GM12878 (cell line): ENCODE results near the gene OLAH. TPM values are rescaled to one million over a fixed set of nuclear protein-coding genes. Genes with fewer than 3 reads are reported as not detected.

ENCODE experiments used
- ATAC-seq: fragments of 200-7000 bp; cut with Tn5 transposase; 3 replicates; pipeline ENCODE4 v1.9.1; 2020; ENCODE audit warnings: mild to moderate bottlenecking, moderate library complexity
- BruUV-seq: library from RNA; stranded (reverse); fragments of 400-500 nt; replicated peaks from 2 replicates; lab custom pipeline; 2021; lab: Mats Ljungman, UMichigan
- CTCF ChIA-PET: fragments of 300-600 bp; sonication (Branson Sonifier 250); formaldehyde crosslinking; extraction: SDS; loops from one replicate; lab custom pipeline; 2021; ENCODE audit warnings: inconsistent platforms; lab: Yijun Ruan, JAX
- POLR2A ChIA-PET: fragments of 350-600 bp; formaldehyde crosslinking; extraction: SDS; loops from one replicate; lab custom pipeline; 2021; ENCODE audit warnings: inconsistent platforms; lab: Charles Lee
- RAD21 ChIA-PET: fragments of 300-600 bp; sonication (Branson Sonifier 250); formaldehyde crosslinking; loops from one replicate; lab custom pipeline; 2023; ENCODE audit warnings: antibody characterized with exemption; ENCODE audit not compliant: unreplicated experiment; lab: Charles Lee
- SMC1A ChIA-PET: fragments of 300-600 bp; sonication (Branson Sonifier 250); formaldehyde crosslinking; loops from one replicate; lab custom pipeline; 2023; ENCODE audit not compliant: unreplicated experiment, uncharacterized antibody; lab: Charles Lee
- DNase-seq: peaks from one replicate; pipeline ENCODE4 v3.0.0-alpha.2; 2011; ENCODE audit warnings: low read depth, low spot score
- FAIRE-seq: peaks from 3 replicates; lab custom pipeline; 2011; peaks lifted over from hg19 to GRCh38; lab: Jason Lieb, UNC
- H2AFZ ChIP-seq: 2 replicates; pipeline ENCODE4 v1.6.0; 2011; ENCODE audit warnings: low read depth, low read length, control low read depth; ENCODE audit not compliant: control insufficient read depth
- H3K27ac ChIP-seq: 2 replicates; pipeline ENCODE4 v1.5.1; 2011; ENCODE audit warnings: control low read depth; ENCODE audit not compliant: control insufficient read depth, insufficient read depth
- H3K27me3 ChIP-seq, 2 experiments: replicated peaks in 1 of 2; 2 replicates each; pipeline versions ENCODE4 v1.6.0 to v1.6.1; 2011; ENCODE audit warnings: low read length in 1 of 2; ENCODE audit not compliant: control insufficient read depth in 2 of 2, insufficient read depth in 2 of 2
- H3K36me3 ChIP-seq, 2 experiments: 2 replicates each; pipeline ENCODE4 v1.5.1; 2011; ENCODE audit warnings: low read length in 1 of 2; ENCODE audit not compliant: control insufficient read depth in 2 of 2, insufficient read depth in 2 of 2
- H3K4me1 ChIP-seq: 2 replicates; pipeline ENCODE4 v1.6.1; 2011; ENCODE audit warnings: mild to moderate bottlenecking, low read length, moderate library complexity, mixed read lengths; ENCODE audit not compliant: control insufficient read depth, insufficient read depth
- H3K4me2 ChIP-seq: 2 replicates; pipeline ENCODE4 v1.6.0; 2011; ENCODE audit warnings: control low read depth; ENCODE audit not compliant: control insufficient read depth, insufficient read depth
- H3K4me3 ChIP-seq: fragments of 200-600 bp; sonication (generic); 2 replicates; pipeline ENCODE4 v1.5.1; 2016
- H3K79me2 ChIP-seq: 2 replicates; pipeline ENCODE4 v1.6.0; 2011; ENCODE audit warnings: low read length; ENCODE audit not compliant: control insufficient read depth, insufficient read depth
- H3K9ac ChIP-seq: 2 replicates; pipeline ENCODE4 v1.8.0; 2011; ENCODE audit warnings: low read length, control low read depth, mixed read lengths; ENCODE audit not compliant: control insufficient read depth, insufficient read depth
- H3K9me3 ChIP-seq: replicated peaks from 3 replicates; pipeline ENCODE4 v1.5.1; 2011; ENCODE audit warnings: mild to moderate bottlenecking, low read length; ENCODE audit not compliant: control insufficient read depth, insufficient read depth
- H4K20me1 ChIP-seq: 2 replicates; pipeline ENCODE4 v1.6.0; 2011; ENCODE audit not compliant: control insufficient read depth, insufficient read depth
- BACH1 ChIP-seq: fragments of 450-650 bp; IDR thresholded peaks from 2 replicates; pipeline ENCODE4 v1.6.1; 2017; ENCODE audit warnings: mild to moderate bottlenecking, borderline replicate concordance
- CHD2 ChIP-seq: IDR thresholded peaks from 2 replicates; pipeline ENCODE4 v1.6.1; 2011; ENCODE audit warnings: low read depth, low read length, improper control_type of control experiment, borderline replicate concordance
- FOXM1 ChIP-seq: IDR thresholded peaks from 2 replicates; pipeline ENCODE4 v1.6.1; 2012; ENCODE audit warnings: low read depth, mild to moderate bottlenecking, inconsistent platforms, low read length, moderate library complexity
- RUNX3 ChIP-seq: IDR thresholded peaks from 2 replicates; pipeline ENCODE4 v1.6.1; 2012; ENCODE audit warnings: low read length, inconsistent platforms
- SPI1 ChIP-seq: IDR thresholded peaks from 2 replicates; pipeline ENCODE4 v1.6.1; 2011; ENCODE audit warnings: low read depth, mild to moderate bottlenecking, low read length, moderate library complexity, borderline replicate concordance; ENCODE audit not compliant: insufficient read depth
- TAF1 ChIP-seq: IDR thresholded peaks from 2 replicates; pipeline ENCODE4 v1.6.1; 2011; ENCODE audit warnings: mild to moderate bottlenecking, low read depth, low read length, borderline replicate concordance
- TARDBP ChIP-seq: IDR thresholded peaks from 2 replicates; pipeline ENCODE4 v1.6.1; 2016; ENCODE audit warnings: borderline replicate concordance
- WGBS: methylation state at CpG from one replicate; pipeline ENCODE4 v1.1.6; 2016; ENCODE audit warnings: low lambda C conversion rate; ENCODE audit not compliant: insufficient replicate concordance, insufficient coverage; ENCODE audit errors: missing lambda C conversion rate; 5-methylcytosine and 5-hydroxymethylcytosine counted together
- in situ Hi-C: fragments of 300-500 bp; cut with MboI; formaldehyde crosslinking; loops from 9 replicates; pipeline ENCODE4 v1.14.3; 2018; ENCODE audit warnings: mixed read lengths
- intact Hi-C: fragments of 100-400 bp; cut with micrococcal nuclease; formaldehyde crosslinking; loops from one replicate; pipeline ENCODE4 v1.14.2; 2022; ENCODE audit not compliant: unreplicated experiment
- polyA plus RNA-seq, 11 experiments: library from polyadenylated mRNA; depleted of rRNA in 4 of 11; unstranded in 6 of 11; stranded (reverse) in 5 of 11; fragments of >200 nt; fragmentation: Nextera tagmentation in 4 of 11; fragmentation: Illumina TruSeq in 1 of 11; extraction: Ambion mirVana in 4 of 11; extraction: Trizol in 1 of 11; gene quantifications; 1 replicate in 1 of 11; 2 replicates in 10 of 11; pipeline versions ENCODE4 v1.2.1 to v1.2.3, GENCODE V29; 2011 to 2016; ENCODE audit warnings: inconsistent platforms in 2 of 11, missing spikeins in 2 of 11, low read depth in 1 of 11
- total RNA-seq, 4 experiments: library from RNA; depleted of rRNA in 3 of 4; stranded (reverse); fragments of >200 nt in 3 of 4; fragmentation: Illumina TruSeq in 1 of 4; extraction: Trizol in 1 of 4; gene quantifications; 2 replicates each; pipeline versions ENCODE4 v1.2.1 to v1.2.3, GENCODE V29; 2013 to 2021

OLAH gene
- total and polyA plus RNA-seq, 10 of the 15 experiments (the other 5 are each of a cell fraction or from before 2014, with no cell fraction given): 0.10 to 1.4 (median 0.59) TPM; not detected in 1

- ChIA-PET SMC1A (no interaction called here), POLR2A (no interaction called here), RAD21 (no interaction called here), CTCF (interaction anchor here (0.9 kb wide), 1 partner anchor 79 kb away, joined by 3 read pairs; no protein-coding TSS in a partner anchor)
- DNase-seq: no peak
- no peaks in the 10 kb centered on the region for H3K79me2 ChIP-seq
- H2AFZ ChIP-seq: 0 out of 2 replicates have a peak overlapping the region, but pooled peaks have one; percentile 12
- no TSS peak for BruUV-seq
- H3K9me3 ChIP-seq: no peaks in the 10 kb centered on the region; the same call in 2 of the 3 replicates
- intact Hi-C loops: no loop called here
- no peak overlapping the region for H3K27ac ChIP-seq
- no peaks in the 10 kb centered on the region; the same call in 1 of the 2 replicates for H3K4me1 ChIP-seq
- H3K9ac ChIP-seq: no peak overlapping the region
- no peak overlapping the region for H3K4me3 ChIP-seq
- peak; percentile 35; the same call in 1 of the 2 replicates for TF ChIP-seq CHD2
- no peak for TF ChIP-seq BACH1
- TF ChIP-seq TARDBP: no peak
- TF ChIP-seq TAF1: no peak
- peak; percentile 52; the same call in 1 of the 2 replicates for TF ChIP-seq RUNX3
- TF ChIP-seq FOXM1: no peak
- TF ChIP-seq SPI1: peak; percentile 51; the same call in 1 of the 2 replicates
- H3K36me3 ChIP-seq: no peaks in the 10 kb centered on the region
- FAIRE-seq: no peak
- in situ Hi-C loops: no loop called here
- H4K20me1 ChIP-seq: no peaks in the 10 kb centered on the region
- no peaks in the 10 kb centered on the region for H3K27me3 ChIP-seq
- WGBS: 61% methylated on average over 18 of the region's 18 CpGs
- no peak; the same call in 2 of the 3 replicates for ATAC-seq
- H3K4me2 ChIP-seq: no peak overlapping the region
Measured at GRCh38 chr10:15035385-15036301, 8.1 kb upstream of the OLAH start.
